Keratinocyte (primary cell): ENCODE measurements around the gene KCNG2. TPM values are rescaled to one million over a fixed set of nuclear protein-coding genes. Genes with fewer than 3 reads are reported as not detected.
"Not testable (repeated sequence)": the region's sequence is repeated elsewhere in the genome, so short reads cannot be mapped to it uniquely, and the experiment has no call there.

Experiments used
- DNase-seq: peaks from one replicate; pipeline ENCODE4 v3.0.0-alpha.2; 2011; ENCODE audit warnings: low read depth, missing footprints, low spot score
- FAIRE-seq: peaks from 2 replicates; lab custom pipeline; 2011; peaks lifted over from hg19 to GRCh38; lab: Jason Lieb, UNC
- H2AFZ ChIP-seq: 2 replicates; pipeline ENCODE4 v1.6.0; 2012; ENCODE audit warnings: low read length, control low read depth, inconsistent platforms; ENCODE audit not compliant: control insufficient read depth
- H3K27ac ChIP-seq: 2 replicates; pipeline ENCODE4 v1.5.1; 2011; ENCODE audit warnings: low read length; ENCODE audit not compliant: control insufficient read depth, insufficient read depth
- H3K27me3 ChIP-seq: 3 replicates; pipeline ENCODE4 v1.6.0; 2011; ENCODE audit warnings: low read length; ENCODE audit not compliant: control insufficient read depth, insufficient read depth; ENCODE audit errors: extremely low read depth
- H3K36me3 ChIP-seq, 2 experiments: 2 replicates in 1 of 2; 3 replicates in 1 of 2; pipeline ENCODE4 v1.5.1; 2011; ENCODE audit warnings: low read length in 2 of 2, mild to moderate bottlenecking in 1 of 2; ENCODE audit not compliant: control insufficient read depth in 2 of 2, insufficient read depth in 2 of 2; ENCODE audit errors: extremely low read depth in 1 of 2
- H3K4me1 ChIP-seq: 3 replicates; pipeline ENCODE4 v1.5.1; 2011; ENCODE audit warnings: low read length; ENCODE audit not compliant: control insufficient read depth, insufficient read depth; ENCODE audit errors: extremely low read depth
- H3K4me2 ChIP-seq: 3 replicates; pipeline ENCODE4 v1.6.0; 2011; ENCODE audit warnings: low read depth, low read length; ENCODE audit not compliant: control insufficient read depth, insufficient read depth; ENCODE audit errors: extremely low read depth
- H3K4me3 ChIP-seq, 3 experiments: fragments of 200-600 bp in 1 of 3; sonication (generic) in 1 of 3; 2 replicates in 2 of 3; 3 replicates in 1 of 3; pipeline ENCODE4 v1.5.1; 2011 to 2016; ENCODE audit warnings: low read length in 3 of 3, mild to moderate bottlenecking in 3 of 3, control low read depth in 2 of 3, inconsistent platforms in 1 of 3, low read depth in 1 of 3, mixed read lengths in 1 of 3, mixed run types in 1 of 3, moderate library complexity in 1 of 3; ENCODE audit not compliant: control insufficient read depth in 2 of 3, insufficient read depth in 2 of 3; ENCODE audit errors: extremely low read depth in 1 of 3
- H3K79me2 ChIP-seq: 2 replicates; pipeline ENCODE4 v1.6.0; 2012; ENCODE audit warnings: low read length; ENCODE audit not compliant: control insufficient read depth, insufficient read depth
- H3K9ac ChIP-seq: 3 replicates; pipeline ENCODE4 v1.6.0; 2011; ENCODE audit warnings: low read length; ENCODE audit not compliant: control insufficient read depth, insufficient read depth; ENCODE audit errors: extremely low read depth
- H3K9me1 ChIP-seq: 3 replicates; pipeline ENCODE4 v1.6.0; 2011; ENCODE audit warnings: low read length; ENCODE audit not compliant: control insufficient read depth, insufficient read depth; ENCODE audit errors: extremely low read depth
- H3K9me3 ChIP-seq: 2 replicates; pipeline ENCODE4 v1.5.1; 2012; ENCODE audit warnings: low read depth, low read length; ENCODE audit not compliant: control insufficient read depth
- H4K20me1 ChIP-seq: 3 replicates; pipeline ENCODE4 v1.6.0; 2011; ENCODE audit warnings: low read length; ENCODE audit not compliant: control insufficient read depth, insufficient read depth; ENCODE audit errors: extremely low read depth
- CTCF ChIP-seq, 3 experiments: IDR thresholded peaks in 1 of 3; conservative IDR thresholded peaks in 1 of 3; optimal IDR thresholded peaks in 1 of 3; 2 replicates in 2 of 3; 3 replicates in 1 of 3; pipeline versions ENCODE3 to v1.5.1; 2011; ENCODE audit warnings: low read length in 3 of 3, mild to moderate bottlenecking in 3 of 3, moderate library complexity in 2 of 3, control low read depth in 1 of 3, inconsistent platforms in 1 of 3; ENCODE audit not compliant: insufficient read depth in 2 of 3; ENCODE audit errors: extremely low read depth in 1 of 3
- EZH2 ChIP-seq: IDR thresholded peaks from one replicate; pipeline ENCODE4 v1.6.1; 2012; ENCODE audit warnings: inconsistent platforms, mild to moderate bottlenecking, low read length, moderate library complexity
- dilution Hi-C: fragments of 300-500 bp; cut with MboI; formaldehyde crosslinking; loops from one replicate; pipeline ENCODE4 v1.7.0; 2020; ENCODE audit warnings: low sequenced_read_pairs; ENCODE audit not compliant: extremely low pct_ligation_motif_present
- polyA plus RNA-seq, 5 experiments: library from polyadenylated mRNA; depleted of rRNA in 3 of 5; stranded (reverse) in 3 of 5; stranded (forward) in 1 of 5; unstranded in 1 of 5; fragments of >200 nt; gene quantifications; 1 replicate in 1 of 5; 2 replicates in 3 of 5; 3 replicates in 1 of 5; pipeline versions ENCODE4 v1.2.1 to v1.2.3, GENCODE V29; 2011 to 2012; ENCODE audit warnings: missing spikeins in 2 of 5, low read depth in 1 of 5, low replicate concordance in 1 of 5

Gene KCNG2
- polyA plus RNA-seq, 1 donor (not counting 4 experiments of a cell fraction or from before 2014, with no cell fraction given) = not detected

GRCh38 chr18:79877163-79878091, 79.7 kb downstream of the KCNG2 start:
- TF ChIP-seq EZH2 (no peak), CTCF (optimal IDR thresholded peaks at IDR 0.05 in 1 of 3, IDR thresholded peaks at IDR 0.05 in 1 of 3, conservative IDR thresholded peaks at IDR 0.05 in 1 of 3; ENCODE audit: extremely low read depth in 1 of 3, insufficient read depth in 2 of 3, low read length in 3 of 3) (no peak)
- dilution Hi-C loops = no loop called here
- no peaks in the 10 kb centered on the region for H3K9me3 ChIP-seq

GRCh38 chr18:79878246-79878645, 80.5 kb downstream of the KCNG2 start:
- H3K9ac ChIP-seq, H3K4me2 ChIP-seq, H3K4me3 ChIP-seq, H2AFZ ChIP-seq, H3K79me2 ChIP-seq, H3K36me3 ChIP-seq, H4K20me1 ChIP-seq, H3K27ac ChIP-seq, FAIRE-seq, H3K9me1 ChIP-seq, H3K4me1 ChIP-seq, DNase-seq, dilution Hi-C loops, H3K9me3 ChIP-seq: not testable (repeated sequence)
- peaks cover 27% of the 10 kb centered on the region for H3K27me3 ChIP-seq

More at GRCh38 chr18:79877163-79878091, 79.7 kb downstream of the KCNG2 start:
- Histone ChIP-seq H3K4me2 (no peak overlapping the region), H3K79me2 (no peaks in the 10 kb centered on the region), H3K36me3 (no peaks in the 10 kb centered on the region), H3K9me1 (no peaks in the 10 kb centered on the region), H3K9ac (no peak overlapping the region), H3K27ac (no peak overlapping the region), H3K4me1 (peaks cover 8% of the 10 kb centered on the region), H2AFZ (no peak overlapping the region), H3K4me3 (no peak overlapping the region), H4K20me1 (no peaks in the 10 kb centered on the region), H3K27me3 (peaks cover 27% of the 10 kb centered on the region)
- no peak for DNase-seq
- FAIRE-seq = no peak
